Liver (tissue), 3 donors: Measurements from ENCODE around the gene RWDD1.

Source experiments
- EGR1 ChIP-seq, 2 donors: IDR thresholded peaks; 2 replicates each; pipeline ENCODE4 v1.6.1; 2016 to 2018; ENCODE audit warnings: antibody characterized with exemption in 2 of 2, low read depth in 2 of 2
- JUND ChIP-seq, 2 donors: IDR thresholded peaks; 2 replicates each; pipeline ENCODE4 v1.6.1; 2016; ENCODE audit warnings: antibody characterized with exemption in 2 of 2
- RAD21 ChIP-seq, 2 donors: IDR thresholded peaks; 2 replicates each; pipeline ENCODE4 v1.6.1; 2016; ENCODE audit warnings: antibody characterized with exemption in 2 of 2, mild to moderate bottlenecking in 2 of 2
- SP1 ChIP-seq: IDR thresholded peaks from 2 replicates; pipeline ENCODE4 v1.6.1; 2018; ENCODE audit warnings: antibody characterized with exemption, mild to moderate bottlenecking
- TF ChIP-seq, protein P1 (sequence below): fragments of 150-350 bp; IDR thresholded peaks from 2 replicates; pipeline ENCODE4 v1.5.1; 2017; ENCODE audit warnings: improper control_type of control experiment, low read depth, low read length; ENCODE audit not compliant: missing input control
- TF ChIP-seq, protein P2 (sequence below): IDR thresholded peaks from 2 replicates; pipeline ENCODE4 v1.6.1; 2016; ENCODE audit warnings: antibody characterized with exemption
- donor health status: healthy.
- donor health status: healthy.

DNA sequence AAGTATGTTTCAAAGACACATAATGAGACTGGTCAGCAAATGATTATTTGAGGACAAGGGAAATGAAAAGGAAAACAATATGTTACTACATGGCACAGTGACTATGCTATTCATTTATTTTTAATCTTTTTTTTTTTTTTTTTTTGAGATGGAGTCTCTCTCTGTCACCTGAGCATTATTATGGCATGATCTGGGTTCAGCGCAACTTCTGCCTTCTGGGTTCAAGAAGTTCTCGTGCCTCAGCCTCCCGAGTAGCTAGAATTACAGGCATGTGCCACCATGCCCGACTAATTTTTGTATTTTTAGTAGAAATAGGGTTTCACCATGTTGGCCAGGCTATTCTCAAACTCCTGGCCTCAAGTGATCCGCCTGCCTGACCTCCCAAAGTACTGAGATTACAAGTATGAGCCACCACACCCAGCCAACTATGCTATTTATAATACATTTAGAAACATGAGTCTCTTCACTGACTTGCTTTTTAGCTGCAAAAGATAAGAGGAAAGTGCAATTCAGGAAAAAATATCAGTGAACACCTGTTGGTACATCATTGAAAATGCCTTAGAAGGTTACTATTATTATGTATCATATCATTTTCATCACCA is 14.4 kb upstream of the RWDD1 start:
- TF ChIP-seq, protein P1, sequence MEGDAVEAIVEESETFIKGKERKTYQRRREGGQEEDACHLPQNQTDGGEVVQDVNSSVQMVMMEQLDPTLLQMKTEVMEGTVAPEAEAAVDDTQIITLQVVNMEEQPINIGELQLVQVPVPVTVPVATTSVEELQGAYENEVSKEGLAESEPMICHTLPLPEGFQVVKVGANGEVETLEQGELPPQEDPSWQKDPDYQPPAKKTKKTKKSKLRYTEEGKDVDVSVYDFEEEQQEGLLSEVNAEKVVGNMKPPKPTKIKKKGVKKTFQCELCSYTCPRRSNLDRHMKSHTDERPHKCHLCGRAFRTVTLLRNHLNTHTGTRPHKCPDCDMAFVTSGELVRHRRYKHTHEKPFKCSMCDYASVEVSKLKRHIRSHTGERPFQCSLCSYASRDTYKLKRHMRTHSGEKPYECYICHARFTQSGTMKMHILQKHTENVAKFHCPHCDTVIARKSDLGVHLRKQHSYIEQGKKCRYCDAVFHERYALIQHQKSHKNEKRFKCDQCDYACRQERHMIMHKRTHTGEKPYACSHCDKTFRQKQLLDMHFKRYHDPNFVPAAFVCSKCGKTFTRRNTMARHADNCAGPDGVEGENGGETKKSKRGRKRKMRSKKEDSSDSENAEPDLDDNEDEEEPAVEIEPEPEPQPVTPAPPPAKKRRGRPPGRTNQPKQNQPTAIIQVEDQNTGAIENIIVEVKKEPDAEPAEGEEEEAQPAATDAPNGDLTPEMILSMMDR = no peak
- TF ChIP-seq, protein P2, sequence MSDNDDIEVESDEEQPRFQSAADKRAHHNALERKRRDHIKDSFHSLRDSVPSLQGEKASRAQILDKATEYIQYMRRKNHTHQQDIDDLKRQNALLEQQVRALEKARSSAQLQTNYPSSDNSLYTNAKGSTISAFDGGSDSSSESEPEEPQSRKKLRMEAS = no peak
- TF ChIP-seq JUND (IDR thresholded peaks at IDR 0.05) (no peak), EGR1 (IDR thresholded peaks at IDR 0.05; ENCODE audit: low read depth in 2 of 2) (no peak), SP1 (no peak), RAD21 (IDR thresholded peaks at IDR 0.05) (no peak)
